Calu3 (cell line): ENCODE results near the gene FETUB. TPM values are rescaled to one million over a fixed set of nuclear protein-coding genes. Genes with fewer than 3 reads are reported as not detected.
"Not testable (repeated sequence)": the region's sequence is repeated elsewhere in the genome, so short reads cannot be mapped to it uniquely, and the experiment has no call there.

Experiments used
- BruUV-seq: library from RNA; stranded (reverse); fragments of 400-500 nt; replicated peaks from 2 replicates; lab custom pipeline; 2021; lab: Mats Ljungman, UMichigan
- CTCF ChIA-PET: fragments of 300-600 bp; sonication (Branson Sonifier 250); formaldehyde crosslinking; loops from one replicate; lab custom pipeline; 2022; ENCODE audit warnings: antibody characterized with exemption; lab: Charles Lee
- DNase-seq: peaks from one replicate; pipeline ENCODE4 v3.0.0; 2022
- H3K27ac Mint-ChIP-seq: one replicate; pipeline ENCODE4 v1.8.0; 2022; ENCODE audit warnings: mixed read lengths; ENCODE audit not compliant: unreplicated experiment
- H3K27me3 Mint-ChIP-seq: one replicate; pipeline ENCODE4 v1.8.0; 2022; ENCODE audit warnings: mixed read lengths; ENCODE audit not compliant: unreplicated experiment
- H3K36me3 Mint-ChIP-seq: one replicate; pipeline ENCODE4 v1.8.0; 2022; ENCODE audit warnings: mild to moderate bottlenecking, moderate library complexity, mixed read lengths; ENCODE audit not compliant: insufficient read depth, unreplicated experiment
- H3K4me1 Mint-ChIP-seq: one replicate; pipeline ENCODE4 v1.8.0; 2022; ENCODE audit warnings: mild to moderate bottlenecking, low read depth, mixed read lengths; ENCODE audit not compliant: unreplicated experiment
- H3K4me3 Mint-ChIP-seq: one replicate; pipeline ENCODE4 v1.8.0; 2022; ENCODE audit warnings: mild to moderate bottlenecking, low read depth, moderate library complexity, mixed read lengths; ENCODE audit not compliant: unreplicated experiment
- H3K9me3 Mint-ChIP-seq: one replicate; pipeline ENCODE4 v1.8.0; 2022; ENCODE audit warnings: low read depth, mixed read lengths; ENCODE audit not compliant: unreplicated experiment
- intact Hi-C: fragments of 100-400 bp; cut with micrococcal nuclease; formaldehyde crosslinking; loops from one replicate; pipeline ENCODE4 v1.10.0; 2022; ENCODE audit not compliant: unreplicated experiment
- total RNA-seq: library from RNA; stranded (reverse); gene quantifications from 2 replicates; pipeline ENCODE4 v1.2.3, GENCODE V29; 2022
- TF ChIP-seq, protein P1 (sequence below): fragments of 200-600 bp; IDR thresholded peaks from one replicate; pipeline ENCODE4 v1.8.0; 2022; ENCODE audit warnings: antibody characterized with exemption; ENCODE audit not compliant: unreplicated experiment

FETUB gene
- total RNA-seq, 1 experiment from 2014 or later: not detected

GRCh38 chr3:186627852-186628414 is 12.3 kb upstream of the FETUB start:
- H3K4me1 Mint-ChIP-seq: peaks cover 22% of the 10 kb centered on the region
- H3K9me3 Mint-ChIP-seq: no peaks in the 10 kb centered on the region
- no TSS peak for BruUV-seq
- no peaks in the 10 kb centered on the region for H3K36me3 Mint-ChIP-seq
- intact Hi-C loops: no loop called here
- TF ChIP-seq, protein P1, sequence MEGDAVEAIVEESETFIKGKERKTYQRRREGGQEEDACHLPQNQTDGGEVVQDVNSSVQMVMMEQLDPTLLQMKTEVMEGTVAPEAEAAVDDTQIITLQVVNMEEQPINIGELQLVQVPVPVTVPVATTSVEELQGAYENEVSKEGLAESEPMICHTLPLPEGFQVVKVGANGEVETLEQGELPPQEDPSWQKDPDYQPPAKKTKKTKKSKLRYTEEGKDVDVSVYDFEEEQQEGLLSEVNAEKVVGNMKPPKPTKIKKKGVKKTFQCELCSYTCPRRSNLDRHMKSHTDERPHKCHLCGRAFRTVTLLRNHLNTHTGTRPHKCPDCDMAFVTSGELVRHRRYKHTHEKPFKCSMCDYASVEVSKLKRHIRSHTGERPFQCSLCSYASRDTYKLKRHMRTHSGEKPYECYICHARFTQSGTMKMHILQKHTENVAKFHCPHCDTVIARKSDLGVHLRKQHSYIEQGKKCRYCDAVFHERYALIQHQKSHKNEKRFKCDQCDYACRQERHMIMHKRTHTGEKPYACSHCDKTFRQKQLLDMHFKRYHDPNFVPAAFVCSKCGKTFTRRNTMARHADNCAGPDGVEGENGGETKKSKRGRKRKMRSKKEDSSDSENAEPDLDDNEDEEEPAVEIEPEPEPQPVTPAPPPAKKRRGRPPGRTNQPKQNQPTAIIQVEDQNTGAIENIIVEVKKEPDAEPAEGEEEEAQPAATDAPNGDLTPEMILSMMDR: no peak
- DNase-seq: no peak
- no peak overlapping the region for H3K27ac Mint-ChIP-seq
- H3K4me3 Mint-ChIP-seq: no peak overlapping the region
- no peaks in the 10 kb centered on the region for H3K27me3 Mint-ChIP-seq
- CTCF ChIA-PET: no interaction called here

- Mint-ChIP-seq H3K27ac (no peak overlapping the region), H3K4me3 (no peak overlapping the region), H3K9me3 (no peaks in the 10 kb centered on the region), H3K4me1 (peaks cover 22% of the 10 kb centered on the region), H3K36me3 (no peaks in the 10 kb centered on the region), H3K27me3 (no peaks in the 10 kb centered on the region)
- intact Hi-C loops: no loop called here
- CTCF ChIA-PET: no interaction called here
- BruUV-seq: no TSS peak
- TF ChIP-seq, protein P1: no peak
- DNase-seq: no peak
These were observed 11.4 kb upstream of the FETUB start for GRCh38 chr3:186628756-186629155.

GRCh38 chr3:186630950-186631641 is 9.1 kb upstream of the FETUB start:
- Mint-ChIP-seq H3K27ac (no peak overlapping the region), H3K4me3 (no peak overlapping the region), H3K4me1 (peaks cover 22% of the 10 kb centered on the region)

DNA sequence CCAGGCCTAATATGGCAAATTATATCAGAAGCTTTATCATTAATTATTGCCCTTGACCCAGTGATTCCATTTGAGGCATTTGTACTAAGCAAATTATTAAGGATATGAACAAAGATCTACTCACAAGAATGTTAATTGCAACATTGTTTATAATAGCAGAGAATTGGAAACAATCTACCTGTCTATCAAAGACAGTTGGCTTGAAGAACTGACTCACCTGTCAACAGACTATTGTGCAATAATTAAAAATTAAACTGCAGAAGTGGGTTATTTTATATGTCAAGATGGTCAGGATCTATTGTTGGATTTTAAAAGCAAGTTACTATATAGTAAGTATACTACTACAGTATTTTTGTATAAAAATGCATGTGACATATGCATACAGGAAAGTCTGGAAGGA is 6.7 kb upstream of the FETUB start:
- BruUV-seq: no TSS peak
- H3K4me3 Mint-ChIP-seq: no peak overlapping the region
- peaks cover 35% of the 10 kb centered on the region for H3K4me1 Mint-ChIP-seq
- CTCF ChIA-PET: interaction anchor here (0.7 to 2.0 kb wide), 5 partner anchors 10 to 87 kb away, joined by 3 to 6 read pairs (median 4); no protein-coding TSS in a partner anchor
- H3K27ac Mint-ChIP-seq: no peak overlapping the region
- no peak for DNase-seq
- no peaks in the 10 kb centered on the region for H3K36me3 Mint-ChIP-seq
- intact Hi-C loops: loop anchor here (5.0 kb wide), 1 partner anchor 109 kb away; no protein-coding TSS in a partner anchor
- H3K9me3 Mint-ChIP-seq: no peaks in the 10 kb centered on the region
- TF ChIP-seq, protein P1: no peak
- H3K27me3 Mint-ChIP-seq: no peaks in the 10 kb centered on the region

More at GRCh38 chr3:186630950-186631641, 9.1 kb upstream of the FETUB start:
- no peaks in the 10 kb centered on the region for H3K9me3 Mint-ChIP-seq
- CTCF ChIA-PET: interaction anchor here (0.6 to 1.2 kb wide), 4 partner anchors 41 to 660 kb away, joined by 3 to 4 read pairs (median 3); no protein-coding TSS in a partner anchor
- intact Hi-C loops: loop anchor here (5.0 kb wide), 1 partner anchor 111 kb away; no protein-coding TSS in a partner anchor
- TF ChIP-seq, protein P1: no peak
- H3K36me3 Mint-ChIP-seq: no peaks in the 10 kb centered on the region
- H3K27me3 Mint-ChIP-seq: no peaks in the 10 kb centered on the region
- DNase-seq: no peak
- BruUV-seq: no TSS peak

DNA sequence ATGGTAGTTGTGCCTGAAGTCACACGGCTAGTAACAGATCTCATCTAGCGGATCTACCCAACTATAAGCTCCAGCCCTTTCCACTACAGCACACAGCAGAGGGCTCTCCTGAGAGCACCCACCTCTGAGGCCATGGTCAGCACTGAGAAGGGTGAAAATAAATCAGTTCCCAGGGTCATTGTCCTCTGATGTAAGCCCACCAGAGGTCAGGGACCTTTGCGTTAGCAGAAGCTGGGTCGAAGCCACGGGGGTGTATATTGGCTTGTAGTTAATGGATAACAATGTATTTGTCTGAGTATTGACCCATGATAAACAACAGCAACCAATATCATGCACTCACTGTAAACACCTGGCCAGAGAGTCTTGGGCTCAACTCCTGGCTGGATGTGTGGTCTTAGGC is 6.0 kb upstream of the FETUB start:
- DNase-seq, H3K27ac Mint-ChIP-seq, H3K27me3 Mint-ChIP-seq, H3K9me3 Mint-ChIP-seq, H3K4me3 Mint-ChIP-seq, H3K36me3 Mint-ChIP-seq, BruUV-seq: not testable (repeated sequence)
- peaks cover 33% of the 10 kb centered on the region for H3K4me1 Mint-ChIP-seq
- CTCF ChIA-PET: interaction anchor here (1.2 to 2.0 kb wide), 2 partner anchors 10 to 19 kb away, joined by 3 to 6 read pairs; no protein-coding TSS in a partner anchor
- intact Hi-C loops: loop anchor here (5.0 kb wide), 1 partner anchor 108 kb away; no protein-coding TSS in a partner anchor
